HG03432 (cell line): ENCODE results near the gene OPTN.
"Not testable (repeated sequence)": the region's sequence is repeated elsewhere in the genome, so short reads cannot be mapped to it uniquely, and the experiment has no call there.

Experiments used
- ATAC-seq: cut with Tn5 transposase; IDR thresholded peaks from one replicate; pipeline ENCODE4 v1.9.1; 2021; ENCODE audit warnings: mild to moderate bottlenecking, moderate library complexity; ENCODE audit not compliant: unreplicated experiment

Gene OPTN

GRCh38 chr10:13099666-13100348, at the start of gene OPTN:
TSS of gene OPTN (plus strand) at chr10:13100163. CDS start at chr10:13109123, 8,960 bp downstream.
- ATAC-seq, result peak; percentile 76

GRCh38 chr10:13051126-13051694, 48.8 kb upstream of the OPTN start:
- no peak for ATAC-seq

GRCh38 chr10:13053208-13053607, 46.8 kb upstream of the OPTN start:
- ATAC-seq, result not testable (repeated sequence)

- ATAC-seq, result no peak
Measured at GRCh38 chr10:13053794-13054462, 46.0 kb upstream of the OPTN start.

GRCh38 chr10:13054844-13055243, 45.1 kb upstream of the OPTN start:
- no peak for ATAC-seq

GRCh38 chr10:13056456-13057077, 43.4 kb upstream of the OPTN start:
- ATAC-seq, result no peak

- no peak for ATAC-seq
Measured at GRCh38 chr10:13062803-13063202, 37.2 kb upstream of the OPTN start.

- ATAC-seq, result no peak
Measured at GRCh38 chr10:13066527-13066926, 33.4 kb upstream of the OPTN start.

- ATAC-seq, result no peak
Measured at GRCh38 chr10:13067431-13067830, 32.5 kb upstream of the OPTN start.

- no peak for ATAC-seq
Measured at GRCh38 chr10:13068071-13068470, 31.9 kb upstream of the OPTN start.

- ATAC-seq, result no peak
Measured at GRCh38 chr10:13068484-13068883, 31.5 kb upstream of the OPTN start.

GRCh38 chr10:13072339-13072738, 27.6 kb upstream of the OPTN start:
- no peak for ATAC-seq

- no peak for ATAC-seq
Measured at GRCh38 chr10:13074563-13075451, 25.2 kb upstream of the OPTN start.

- ATAC-seq, result no peak
Measured at GRCh38 chr10:13078912-13079775, 20.8 kb upstream of the OPTN start.

- no peak for ATAC-seq
Measured at GRCh38 chr10:13079776-13080050, 20.2 kb upstream of the OPTN start.

GRCh38 chr10:13080643-13081042, 19.3 kb upstream of the OPTN start:
- ATAC-seq, result no peak

GRCh38 chr10:13083700-13084099, 16.3 kb upstream of the OPTN start:
- not testable (repeated sequence) for ATAC-seq

- ATAC-seq, result no peak
Measured at GRCh38 chr10:13086056-13086455, 13.9 kb upstream of the OPTN start.

GRCh38 chr10:13087601-13087985, 12.4 kb upstream of the OPTN start:
- ATAC-seq, result no peak

GRCh38 chr10:13087986-13088618, 11.9 kb upstream of the OPTN start:
- no peak for ATAC-seq
